Activated naive CD8-positive, alpha-beta T cell (primary cell): ENCODE results near the gene COL4A2.
"Not testable (repeated sequence)": the region's sequence is repeated elsewhere in the genome, so short reads cannot be mapped to it uniquely, and the experiment has no call there.

Experiments
- H3K27ac Mint-ChIP-seq: one replicate; pipeline ENCODE4 v1.8.0; 2021; ENCODE audit warnings: mixed read lengths
- H3K27me3 Mint-ChIP-seq: one replicate; pipeline ENCODE4 v1.8.0; 2021; ENCODE audit warnings: mixed read lengths
- H3K36me3 Mint-ChIP-seq: one replicate; pipeline ENCODE4 v1.8.0; 2021; ENCODE audit warnings: mixed read lengths
- H3K4me1 Mint-ChIP-seq: one replicate; pipeline ENCODE4 v1.8.0; 2021; ENCODE audit warnings: low read depth, mixed read lengths
- H3K4me3 Mint-ChIP-seq: one replicate; pipeline ENCODE4 v1.8.0; 2021; ENCODE audit warnings: mild to moderate bottlenecking, mixed read lengths
- H3K9me3 Mint-ChIP-seq: one replicate; pipeline ENCODE4 v1.8.0; 2021; ENCODE audit warnings: low read depth, mixed read lengths

The COL4A2 gene

DNA sequence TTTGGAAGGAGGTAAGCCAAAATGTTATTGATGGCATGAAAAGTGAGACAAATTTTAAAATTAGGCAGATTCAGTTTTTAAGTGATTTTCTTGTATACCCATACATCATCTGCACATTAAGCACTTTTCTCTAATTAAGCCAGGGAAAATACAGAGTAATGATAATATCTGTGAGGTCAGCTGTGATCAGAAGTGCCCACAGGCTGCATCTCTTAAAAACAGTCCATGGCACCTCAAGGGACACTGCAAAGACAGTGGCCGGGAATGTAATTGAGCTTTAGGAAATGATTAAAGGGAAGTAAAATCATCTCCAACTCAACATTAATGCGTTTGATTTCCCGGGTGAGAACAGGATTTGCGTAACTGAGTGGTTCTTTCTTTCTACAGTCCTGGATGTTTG lies 2.1 kb upstream of the COL4A2 start:
- H3K27me3 Mint-ChIP-seq, result peaks cover 52% of the 10 kb centered on the region
- no peak overlapping the region for H3K27ac Mint-ChIP-seq
- no peaks in the 10 kb centered on the region for H3K36me3 Mint-ChIP-seq
- H3K9me3 Mint-ChIP-seq, result no peaks in the 10 kb centered on the region
- H3K4me3 Mint-ChIP-seq, result no peak overlapping the region
- peaks cover 16% of the 10 kb centered on the region for H3K4me1 Mint-ChIP-seq

- H3K27ac Mint-ChIP-seq, result no peak overlapping the region
- H3K36me3 Mint-ChIP-seq, result no peaks in the 10 kb centered on the region
- H3K4me1 Mint-ChIP-seq, result peaks cover 16% of the 10 kb centered on the region
- H3K9me3 Mint-ChIP-seq, result no peaks in the 10 kb centered on the region
- H3K4me3 Mint-ChIP-seq, result no peak overlapping the region
- H3K27me3 Mint-ChIP-seq, result peaks cover 52% of the 10 kb centered on the region
Observed at GRCh38 chr13:110305544-110305943, 1.5 kb upstream of the COL4A2 start.

DNA sequence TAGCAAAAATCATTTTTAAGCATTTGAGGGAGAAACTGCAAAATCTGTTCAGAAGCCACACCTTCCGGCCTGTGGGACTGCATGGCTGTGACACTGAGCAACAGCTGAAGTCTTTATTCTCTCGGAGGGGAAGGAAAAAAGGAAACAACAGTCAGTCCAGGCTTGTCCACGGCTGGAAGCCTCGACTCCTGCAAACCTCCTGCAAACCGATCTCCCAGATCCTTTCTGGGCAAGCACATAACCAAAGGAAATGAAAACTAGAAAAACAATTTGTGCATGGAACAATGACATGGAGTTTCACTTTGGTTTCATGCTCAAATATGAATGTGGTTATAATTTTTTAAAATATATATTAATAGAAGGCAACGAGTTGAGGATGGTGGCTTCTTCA lies 1.1 kb upstream of the COL4A2 start:
- no peak overlapping the region for H3K4me3 Mint-ChIP-seq
- no peaks in the 10 kb centered on the region for H3K9me3 Mint-ChIP-seq
- no peak overlapping the region for H3K27ac Mint-ChIP-seq
- H3K4me1 Mint-ChIP-seq, result peaks cover 16% of the 10 kb centered on the region
- H3K27me3 Mint-ChIP-seq, result peaks cover 51% of the 10 kb centered on the region
- no peaks in the 10 kb centered on the region for H3K36me3 Mint-ChIP-seq

DNA sequence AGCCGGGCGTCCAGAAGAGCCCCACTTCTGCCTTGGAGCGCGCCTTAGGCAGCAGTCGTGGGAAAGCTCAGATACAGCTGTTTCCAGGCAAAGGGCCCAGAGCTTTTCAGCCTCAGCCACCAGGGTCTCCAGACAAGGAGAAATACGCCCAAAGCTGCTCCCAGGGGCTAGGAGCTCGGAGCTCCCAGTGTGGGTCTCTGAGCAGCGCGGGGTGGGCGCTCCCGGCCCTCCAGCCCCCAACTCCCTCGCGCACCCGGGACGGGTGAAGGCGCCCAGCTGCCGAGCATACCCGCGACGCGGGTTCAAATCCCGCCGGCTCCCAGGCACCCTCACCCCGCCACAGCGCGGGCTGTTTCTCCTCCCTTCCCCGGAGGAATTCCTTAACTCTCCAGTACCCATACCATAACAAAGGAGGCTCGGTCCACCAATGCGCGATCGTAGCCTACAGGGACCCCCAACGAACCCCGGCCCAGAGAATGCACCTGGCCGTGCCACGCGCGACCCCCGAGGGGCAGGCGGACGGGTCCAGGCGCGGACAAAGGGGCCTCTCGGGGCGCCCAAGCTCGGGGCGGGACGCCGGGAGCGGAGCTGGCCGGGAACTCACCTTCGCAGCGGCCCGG lies 634 bp upstream of the COL4A2 start:
- Mint-ChIP-seq H3K9me3 (no peaks in the 10 kb centered on the region), H3K27me3 (peaks cover 51% of the 10 kb centered on the region), H3K27ac (no peak overlapping the region), H3K36me3 (no peaks in the 10 kb centered on the region), H3K4me3 (no peak overlapping the region), H3K4me1 (peaks cover 16% of the 10 kb centered on the region)

- Mint-ChIP-seq H3K36me3 (no peaks in the 10 kb centered on the region), H3K27ac (no peak overlapping the region), H3K4me1 (peaks cover 16% of the 10 kb centered on the region), H3K27me3 (peaks cover 51% of the 10 kb centered on the region), H3K9me3 (no peaks in the 10 kb centered on the region), H3K4me3 (no peak overlapping the region)
Observed at GRCh38 chr13:110307767-110308655, 927 bp downstream of the COL4A2 start.

DNA sequence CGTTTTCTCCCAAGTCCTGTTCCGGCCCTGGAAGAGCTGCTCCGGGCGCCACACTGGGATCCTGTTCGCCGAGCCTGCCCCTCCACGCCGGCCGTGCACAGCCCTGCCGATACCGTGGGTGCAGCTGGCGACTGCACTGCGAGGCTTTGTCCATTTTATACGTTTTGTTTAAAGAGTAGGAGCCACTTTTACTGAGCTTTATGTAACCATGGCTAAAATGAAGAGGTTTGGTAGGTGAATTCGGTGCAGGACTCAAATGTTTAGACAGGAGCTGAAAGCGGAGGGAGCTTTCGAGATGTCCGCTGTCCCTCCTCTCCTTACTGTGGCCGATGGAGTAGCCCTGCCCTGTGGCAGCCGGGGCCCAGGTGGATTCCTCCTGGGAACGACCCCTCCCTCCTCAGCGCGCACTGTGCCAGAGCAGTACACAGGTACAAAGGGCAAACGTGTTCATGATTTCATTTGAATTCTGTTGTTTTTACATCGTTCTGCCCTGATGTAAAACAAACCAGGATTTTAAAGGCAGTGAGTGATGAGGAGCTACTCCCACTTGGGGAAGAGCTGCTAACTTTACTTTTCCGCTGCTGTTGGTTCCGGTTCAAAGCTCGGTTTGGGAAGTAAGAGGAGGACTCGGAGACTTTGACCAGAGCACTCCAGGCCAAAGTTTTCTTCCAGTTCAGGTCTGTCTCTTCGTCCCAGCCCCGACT lies 1.7 kb downstream of the COL4A2 start:
- H3K27me3 Mint-ChIP-seq, result peaks cover 49% of the 10 kb centered on the region
- H3K4me3 Mint-ChIP-seq, result no peak overlapping the region
- no peak overlapping the region for H3K27ac Mint-ChIP-seq
- peaks cover 16% of the 10 kb centered on the region for H3K4me1 Mint-ChIP-seq
- H3K9me3 Mint-ChIP-seq, result no peaks in the 10 kb centered on the region
- no peaks in the 10 kb centered on the region for H3K36me3 Mint-ChIP-seq

- Mint-ChIP-seq H3K27ac (no peak overlapping the region), H3K36me3 (no peaks in the 10 kb centered on the region), H3K27me3 (peaks cover 45% of the 10 kb centered on the region), H3K9me3 (no peaks in the 10 kb centered on the region), H3K4me3 (no peak overlapping the region), H3K4me1 (peaks cover 16% of the 10 kb centered on the region)
Observed at GRCh38 chr13:110309661-110310524, 2.8 kb downstream of the COL4A2 start.

DNA sequence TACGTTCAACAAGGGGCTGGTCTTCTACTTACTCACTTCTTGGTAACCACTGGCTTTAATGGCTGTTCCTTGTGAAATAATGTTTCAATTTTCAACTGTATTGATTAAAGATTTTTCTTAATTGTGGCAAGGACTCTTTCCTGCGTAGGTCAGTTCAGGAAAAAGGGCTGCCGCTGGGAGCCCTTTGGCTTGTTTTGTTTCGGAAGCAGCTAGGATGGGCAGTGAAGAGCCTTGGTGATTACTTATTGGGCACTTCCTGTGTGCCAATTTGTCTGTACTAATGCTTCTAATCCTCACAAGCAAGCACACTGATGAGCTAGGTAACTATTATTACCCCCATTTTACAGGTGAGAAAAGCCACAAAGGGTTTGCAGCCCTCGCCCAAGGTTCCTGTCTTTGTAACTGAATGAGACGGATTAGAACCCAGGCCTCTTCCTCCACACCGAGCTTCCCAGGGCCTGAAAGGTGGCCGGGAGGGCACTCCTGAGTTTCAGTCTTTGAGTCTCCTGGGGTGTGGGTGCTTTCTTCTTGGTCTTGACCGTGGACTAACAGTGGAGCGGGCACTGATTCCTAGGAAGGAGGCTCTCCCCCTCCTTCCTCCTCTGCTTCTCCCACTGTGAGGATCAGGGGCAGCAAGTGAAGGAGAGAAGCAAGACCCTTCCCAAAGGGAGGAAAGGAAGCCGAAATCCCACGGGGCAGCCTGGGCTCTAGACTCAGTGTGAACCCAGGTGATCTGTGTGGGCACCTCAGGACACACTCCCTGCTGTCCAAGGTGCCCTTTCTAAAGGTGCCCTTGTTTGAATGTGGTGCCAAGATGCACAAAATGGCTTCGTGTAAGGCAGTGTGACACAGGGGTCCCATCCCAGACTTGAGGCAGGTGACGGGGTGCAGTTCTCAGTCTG lies 3.7 kb downstream of the COL4A2 start:
- Mint-ChIP-seq H3K9me3 (no peaks in the 10 kb centered on the region), H3K4me3 (no peak overlapping the region), H3K27me3 (peaks cover 42% of the 10 kb centered on the region), H3K4me1 (peaks cover 13% of the 10 kb centered on the region), H3K27ac (no peak overlapping the region), H3K36me3 (no peaks in the 10 kb centered on the region)

DNA sequence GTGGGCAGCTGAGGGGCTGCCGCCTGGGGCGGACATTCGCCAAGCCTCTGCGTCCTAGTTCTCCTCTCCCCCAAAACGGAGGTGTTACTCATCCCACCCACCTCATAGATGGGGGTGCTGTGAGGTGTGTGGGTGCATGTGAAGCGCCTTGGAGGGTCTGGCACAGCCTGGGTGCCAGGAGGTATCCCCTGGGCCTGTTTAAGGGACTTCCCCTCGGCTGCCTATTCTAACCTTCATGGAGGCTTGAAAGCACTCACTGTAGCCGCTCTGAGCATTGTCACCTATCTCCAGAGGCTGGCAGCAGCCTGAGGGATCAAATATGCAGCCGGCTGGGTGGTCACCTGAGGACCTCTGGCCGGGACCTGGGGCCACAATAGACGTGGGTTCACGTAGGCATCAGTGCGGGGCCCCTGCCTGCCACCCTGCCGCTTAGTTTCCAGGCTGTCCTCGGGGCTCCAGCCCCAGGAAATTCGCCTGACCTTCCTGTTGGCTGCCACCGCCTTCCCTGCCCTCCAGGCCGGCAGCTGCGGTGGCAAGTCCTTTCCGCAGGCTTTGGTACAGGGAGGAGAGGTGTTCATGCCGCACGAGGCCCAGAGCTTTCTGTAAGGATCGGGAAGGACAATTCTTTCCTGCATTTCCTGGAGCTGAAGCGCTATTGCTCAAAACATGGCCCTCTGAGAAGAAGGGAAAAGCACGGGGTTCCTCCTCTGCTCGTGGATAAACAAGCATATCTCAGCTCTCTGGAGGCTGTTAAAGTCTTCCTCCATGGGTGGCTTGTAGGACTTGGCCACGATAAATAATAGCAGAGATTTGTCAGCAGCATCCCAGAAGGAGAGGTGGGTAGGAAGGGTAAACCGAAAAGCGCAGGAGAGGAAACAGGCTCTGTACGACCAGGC lies 4.6 kb downstream of the COL4A2 start:
- Mint-ChIP-seq H3K4me1 (peaks cover 12% of the 10 kb centered on the region), H3K4me3 (no peak overlapping the region), H3K27me3 (peaks cover 43% of the 10 kb centered on the region), H3K36me3 (no peaks in the 10 kb centered on the region), H3K9me3 (no peaks in the 10 kb centered on the region), H3K27ac (no peak overlapping the region)

DNA sequence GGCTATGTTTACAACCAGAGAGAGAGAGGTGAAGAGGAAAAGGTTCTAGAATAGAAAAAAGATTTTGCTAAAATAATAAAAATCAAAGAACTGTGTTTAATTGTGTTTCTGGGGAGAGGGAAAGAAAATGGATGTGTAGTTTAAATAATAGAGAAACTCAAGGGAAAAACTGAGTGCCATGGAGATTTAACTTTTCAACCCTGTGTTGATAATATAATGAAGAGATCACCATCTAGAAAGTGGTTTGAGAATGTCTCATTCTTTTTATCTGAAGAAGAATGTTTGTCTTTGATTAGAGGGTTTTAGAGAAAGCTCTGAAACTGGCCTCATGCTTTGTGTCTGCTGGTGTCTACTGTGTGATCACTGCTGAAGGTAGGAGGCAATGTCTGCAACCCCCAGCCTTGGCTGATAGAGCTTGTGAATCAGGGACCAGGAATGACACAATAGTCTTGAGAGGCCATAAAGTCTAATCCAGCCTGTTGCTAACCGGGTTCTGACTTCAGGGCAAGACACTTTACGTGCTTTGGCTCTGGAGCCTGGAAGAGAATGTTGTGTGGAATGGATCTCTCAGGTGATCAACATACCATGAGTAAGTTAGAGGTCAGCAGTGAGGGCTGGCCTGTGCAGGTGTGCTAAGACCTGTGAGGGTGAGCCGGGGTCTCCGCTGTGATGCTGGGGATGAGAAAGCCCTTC lies 5.4 kb downstream of the COL4A2 start:
- no peaks in the 10 kb centered on the region for H3K9me3 Mint-ChIP-seq
- no peaks in the 10 kb centered on the region for H3K36me3 Mint-ChIP-seq
- peaks cover 12% of the 10 kb centered on the region for H3K4me1 Mint-ChIP-seq
- peaks cover 43% of the 10 kb centered on the region for H3K27me3 Mint-ChIP-seq
- H3K4me3 Mint-ChIP-seq, result no peak overlapping the region
- no peak overlapping the region for H3K27ac Mint-ChIP-seq

DNA sequence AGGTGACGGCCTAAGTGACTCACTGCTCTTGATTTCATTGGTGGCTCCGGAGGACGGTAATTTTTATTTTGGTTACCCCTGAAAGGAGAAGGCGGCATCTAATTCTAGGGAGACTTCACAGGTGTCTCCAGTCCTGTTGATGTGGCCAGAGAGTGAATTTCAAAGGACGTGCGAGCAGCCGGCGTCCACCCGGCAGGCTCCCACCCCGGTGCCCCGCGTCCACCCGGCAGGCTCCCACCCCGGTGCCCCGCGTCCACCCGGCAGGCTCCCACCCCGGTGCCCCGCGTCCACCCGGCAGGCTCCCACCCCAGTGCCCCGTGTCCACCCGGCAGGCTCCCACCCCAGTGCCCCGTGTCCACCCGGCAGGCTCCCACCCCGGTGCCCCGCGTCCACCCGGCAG lies 6.2 kb downstream of the COL4A2 start:
- not testable (repeated sequence) for H3K36me3 Mint-ChIP-seq, H3K27ac Mint-ChIP-seq, H3K4me1 Mint-ChIP-seq, H3K4me3 Mint-ChIP-seq, H3K9me3 Mint-ChIP-seq
- H3K27me3 Mint-ChIP-seq, result peaks cover 39% of the 10 kb centered on the region

DNA sequence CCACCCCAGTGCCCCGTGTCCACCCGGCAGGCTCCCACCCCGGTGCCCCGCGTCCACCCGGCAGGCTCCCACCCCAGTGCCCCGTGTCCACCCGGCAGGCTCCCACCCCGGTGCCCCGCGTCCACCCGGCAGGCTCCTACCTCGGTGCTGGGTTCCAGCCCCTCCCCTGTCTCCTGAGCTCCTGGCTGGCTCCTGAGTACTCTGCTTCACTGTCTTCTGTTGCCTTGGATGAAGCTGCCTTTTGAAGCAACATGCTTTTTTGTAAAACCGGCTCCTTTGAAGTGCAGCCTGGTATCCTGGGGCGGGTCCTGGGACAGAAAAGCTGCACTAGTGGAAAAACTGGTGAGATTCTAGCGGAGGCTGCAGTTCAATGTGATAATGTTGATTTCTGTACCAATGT lies 6.6 kb downstream of the COL4A2 start:
- not testable (repeated sequence) for H3K9me3 Mint-ChIP-seq, H3K27ac Mint-ChIP-seq
- H3K27me3 Mint-ChIP-seq, result peaks cover 34% of the 10 kb centered on the region

More for the DNA sequence above, 6.6 kb downstream of the COL4A2 start:
- H3K36me3 Mint-ChIP-seq, H3K4me1 Mint-ChIP-seq, H3K4me3 Mint-ChIP-seq: not testable (repeated sequence)
